Mesothelial cell of epicardium (in vitro differentiated cells): Measurements from ENCODE around the gene POLDIP3. TPM values are rescaled to one million over a fixed set of nuclear protein-coding genes. Genes with fewer than 3 reads are reported as not detected.
"Not testable (repeated sequence)": the region's sequence is repeated elsewhere in the genome, so short reads cannot be mapped to it uniquely, and the experiment has no call there.

Source experiments
- DNase-seq, 2 experiments: peaks; one replicate each; pipeline ENCODE4 v3.0.0; 2021; ENCODE audit warnings: low spot score in 2 of 2; ENCODE audit not compliant: unreplicated experiment in 2 of 2
- H3K27ac Mint-ChIP-seq: 2 replicates; pipeline ENCODE4 v1.8.0; 2021; ENCODE audit warnings: mixed read lengths
- H3K27me3 Mint-ChIP-seq: 2 replicates; pipeline ENCODE4 v1.8.0; 2021; ENCODE audit warnings: low read depth, mixed read lengths
- H3K36me3 Mint-ChIP-seq: 2 replicates; pipeline ENCODE4 v1.8.0; 2021; ENCODE audit warnings: mixed read lengths
- H3K4me1 Mint-ChIP-seq: 2 replicates; pipeline ENCODE4 v1.8.0; 2021; ENCODE audit warnings: mixed read lengths
- H3K4me3 Mint-ChIP-seq: 2 replicates; pipeline ENCODE4 v1.8.0; 2021; ENCODE audit warnings: mild to moderate bottlenecking, moderate library complexity, mixed read lengths
- H3K9me3 Mint-ChIP-seq: 2 replicates; pipeline ENCODE4 v1.8.0; 2021; ENCODE audit warnings: mixed read lengths
- total RNA-seq: library from RNA; stranded (reverse); gene quantifications from 3 replicates; pipeline ENCODE4 v1.2.1, GENCODE V29; 2021
- TF ChIP-seq, protein P1 (sequence below): fragments of 200-600 bp; sonication (generic); IDR thresholded peaks from one replicate; pipeline ENCODE4 v1.5.0; 2021; ENCODE audit warnings: antibody characterized with exemption; ENCODE audit not compliant: unreplicated experiment

Gene POLDIP3
- total RNA-seq, 1 donor from 2014 or later = 87.2 TPM

- peaks cover 24% of the 10 kb centered on the region for H3K4me1 Mint-ChIP-seq
- TF ChIP-seq, protein P1, sequence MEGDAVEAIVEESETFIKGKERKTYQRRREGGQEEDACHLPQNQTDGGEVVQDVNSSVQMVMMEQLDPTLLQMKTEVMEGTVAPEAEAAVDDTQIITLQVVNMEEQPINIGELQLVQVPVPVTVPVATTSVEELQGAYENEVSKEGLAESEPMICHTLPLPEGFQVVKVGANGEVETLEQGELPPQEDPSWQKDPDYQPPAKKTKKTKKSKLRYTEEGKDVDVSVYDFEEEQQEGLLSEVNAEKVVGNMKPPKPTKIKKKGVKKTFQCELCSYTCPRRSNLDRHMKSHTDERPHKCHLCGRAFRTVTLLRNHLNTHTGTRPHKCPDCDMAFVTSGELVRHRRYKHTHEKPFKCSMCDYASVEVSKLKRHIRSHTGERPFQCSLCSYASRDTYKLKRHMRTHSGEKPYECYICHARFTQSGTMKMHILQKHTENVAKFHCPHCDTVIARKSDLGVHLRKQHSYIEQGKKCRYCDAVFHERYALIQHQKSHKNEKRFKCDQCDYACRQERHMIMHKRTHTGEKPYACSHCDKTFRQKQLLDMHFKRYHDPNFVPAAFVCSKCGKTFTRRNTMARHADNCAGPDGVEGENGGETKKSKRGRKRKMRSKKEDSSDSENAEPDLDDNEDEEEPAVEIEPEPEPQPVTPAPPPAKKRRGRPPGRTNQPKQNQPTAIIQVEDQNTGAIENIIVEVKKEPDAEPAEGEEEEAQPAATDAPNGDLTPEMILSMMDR = no peak
- no peak overlapping the region for H3K4me3 Mint-ChIP-seq
- no peak for DNase-seq
- H3K36me3 Mint-ChIP-seq = no peaks in the 10 kb centered on the region
- peaks cover 5% of the 10 kb centered on the region for H3K9me3 Mint-ChIP-seq
- peak overlapping the region; percentile 5 for H3K27ac Mint-ChIP-seq
- peaks cover 2% of the 10 kb centered on the region for H3K27me3 Mint-ChIP-seq
These were observed 67.1 kb downstream of the POLDIP3 start for GRCh38 chr22:42547562-42547961.

DNA sequence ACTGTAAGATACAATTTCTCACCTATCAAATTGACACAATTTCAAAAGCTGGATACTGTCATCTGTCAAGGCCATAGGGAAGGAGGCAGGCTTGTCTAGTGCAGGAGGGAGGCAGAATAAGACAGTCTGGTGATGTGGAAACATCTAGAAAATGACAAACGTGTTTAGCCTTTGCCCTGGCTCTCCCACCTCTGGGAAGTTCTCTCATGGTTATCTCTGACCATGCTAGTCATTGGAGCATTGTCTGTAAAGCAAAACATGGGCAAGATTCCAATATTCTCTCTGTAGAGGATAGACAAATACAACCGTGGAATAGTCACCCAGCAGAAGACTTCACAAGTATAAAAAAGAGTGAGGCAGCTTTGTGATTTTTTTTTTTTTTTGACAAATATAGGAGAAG lies 70.0 kb downstream of the POLDIP3 start:
- no peak overlapping the region for H3K4me3 Mint-ChIP-seq
- H3K27me3 Mint-ChIP-seq = no peaks in the 10 kb centered on the region
- H3K9me3 Mint-ChIP-seq = no peaks in the 10 kb centered on the region
- H3K27ac Mint-ChIP-seq = no peak overlapping the region
- DNase-seq = no peak
- TF ChIP-seq, protein P1 = no peak
- no peaks in the 10 kb centered on the region for H3K36me3 Mint-ChIP-seq
- peaks cover 24% of the 10 kb centered on the region for H3K4me1 Mint-ChIP-seq

GRCh38 chr22:42539236-42539771 lies 75.4 kb downstream of the POLDIP3 start:
- H3K36me3 Mint-ChIP-seq, H3K4me1 Mint-ChIP-seq, H3K27me3 Mint-ChIP-seq, H3K4me3 Mint-ChIP-seq, H3K9me3 Mint-ChIP-seq, H3K27ac Mint-ChIP-seq, DNase-seq: not testable (repeated sequence)

- not testable (repeated sequence) for H3K4me3 Mint-ChIP-seq, H3K9me3 Mint-ChIP-seq, H3K36me3 Mint-ChIP-seq, H3K27me3 Mint-ChIP-seq, DNase-seq
- Mint-ChIP-seq H3K4me1 (peaks cover 11% of the 10 kb centered on the region), H3K27ac (peak overlapping the region; percentile 16)
These were observed 77.4 kb downstream of the POLDIP3 start for GRCh38 chr22:42537199-42537831.

GRCh38 chr22:42536634-42537033 lies 78.0 kb downstream of the POLDIP3 start:
- not testable (repeated sequence) for DNase-seq, H3K36me3 Mint-ChIP-seq, H3K27me3 Mint-ChIP-seq, H3K27ac Mint-ChIP-seq, H3K9me3 Mint-ChIP-seq, H3K4me3 Mint-ChIP-seq
- H3K4me1 Mint-ChIP-seq = peaks cover 13% of the 10 kb centered on the region

DNA sequence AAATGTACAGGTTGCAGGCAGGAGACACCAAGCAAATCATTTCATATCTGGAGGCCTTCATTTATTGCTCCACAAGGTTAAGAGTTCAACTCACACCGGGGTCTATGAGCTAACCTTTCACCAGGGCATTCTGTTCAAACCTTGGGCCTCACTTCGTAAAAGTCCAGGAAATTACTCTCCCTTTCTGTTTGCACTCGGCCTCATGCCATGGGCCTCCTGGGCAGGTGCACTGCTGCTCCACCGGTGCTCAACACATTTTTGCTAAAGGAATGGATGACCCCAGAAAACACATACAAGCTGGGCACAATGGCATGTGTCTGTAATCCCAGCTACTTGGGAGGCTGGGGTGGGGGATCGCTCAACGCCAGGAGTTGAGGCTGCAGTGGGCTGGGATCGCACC lies 78.5 kb downstream of the POLDIP3 start:
- TF ChIP-seq, protein P1 = no peak
- H3K27me3 Mint-ChIP-seq = no peaks in the 10 kb centered on the region
- H3K9me3 Mint-ChIP-seq = no peaks in the 10 kb centered on the region

GRCh38 chr22:42535082-42535731 lies 79.5 kb downstream of the POLDIP3 start:
- H3K27ac Mint-ChIP-seq, H3K36me3 Mint-ChIP-seq, DNase-seq, H3K9me3 Mint-ChIP-seq, H3K27me3 Mint-ChIP-seq, H3K4me3 Mint-ChIP-seq: not testable (repeated sequence)
- H3K4me1 Mint-ChIP-seq = peaks cover 24% of the 10 kb centered on the region

More for the DNA sequence above, 78.5 kb downstream of the POLDIP3 start:
- Mint-ChIP-seq H3K4me3 (no peak overlapping the region), H3K4me1 (peaks cover 17% of the 10 kb centered on the region), H3K36me3 (no peaks in the 10 kb centered on the region), H3K27ac (no peak overlapping the region)
- no peak for DNase-seq

Other genes starting within 250 kb of the POLDIP3 start
- 0.27 to 0.34 TPM (median 0.32 TPM) in 3 replicates for gene NFAM1, start 182.5 kb downstream of the POLDIP3 start, total RNA-seq
- 52.2 to 59.6 TPM (median 53.2 TPM) in 3 replicates for gene RRP7A, start 95.1 kb downstream of the POLDIP3 start, total RNA-seq
- 2.5 to 3.0 TPM (median 2.6 TPM) in 3 replicates for gene SERHL2, start 60.9 kb downstream of the POLDIP3 start, total RNA-seq
- 1.3 to 1.7 TPM (median 1.5 TPM) in 3 replicates for gene ATP5MGL, start 25.7 kb upstream of the POLDIP3 start, total RNA-seq
- 94.7 to 102 TPM (median 99.0 TPM) in 3 replicates for gene CYB5R3, start 34.5 kb upstream of the POLDIP3 start, total RNA-seq
- 0.67 to 0.84 TPM (median 0.82 TPM) in 3 replicates for gene A4GALT, start 106.0 kb upstream of the POLDIP3 start, total RNA-seq
- gene ARFGAP3, start 242.4 kb upstream of the POLDIP3 start, total RNA-seq = 33.4 to 38.3 TPM (median 36.2 TPM) in 3 replicates